GM12874 (cell line): Measurements from ENCODE around the gene UQCRQ.

Experiments
- CTCF ChIP-seq: IDR thresholded peaks from 2 replicates; pipeline ENCODE4 v1.5.1; 2011; ENCODE audit warnings: low read depth, mild to moderate bottlenecking, control low read depth, low read length, moderate library complexity; ENCODE audit not compliant: insufficient read depth

UQCRQ gene

GRCh38 chr5:132873119-132873929, 6.9 kb downstream of the UQCRQ start, which contains the start of gene LEAP2:
Gene LEAP2 (plus strand): TSS chr5:132873668. CDS start chr5:132873695, 27 bp downstream.
- no peak for TF ChIP-seq CTCF

- no peak for TF ChIP-seq CTCF
These were observed 7.5 kb downstream of the UQCRQ start for GRCh38 chr5:132873930-132874271.

GRCh38 chr5:132876020-132876759, 9.7 kb downstream of the UQCRQ start:
- TF ChIP-seq CTCF = no peak

GRCh38 chr5:132877466-132877865, 11.0 kb downstream of the UQCRQ start:
- no peak for TF ChIP-seq CTCF

- TF ChIP-seq CTCF = no peak
These were observed 11.5 kb downstream of the UQCRQ start for GRCh38 chr5:132877938-132878337.

- TF ChIP-seq CTCF = peak; percentile 69
These were observed 16.9 kb downstream of the UQCRQ start for GRCh38 chr5:132883261-132883834.

- TF ChIP-seq CTCF = no peak
These were observed 18.1 kb downstream of the UQCRQ start for GRCh38 chr5:132884548-132884947.
